ENCODE data around the gene CABLES2.

GRCh38 chr20:62393830-62394229, 13.3 kb downstream of the CABLES2 start:
- TF ChIP-seq TAF1 (IDR thresholded peaks at IDR 0.05; ENCODE audit: low read depth) = no peak
- TF ChIP-seq, protein P1, sequence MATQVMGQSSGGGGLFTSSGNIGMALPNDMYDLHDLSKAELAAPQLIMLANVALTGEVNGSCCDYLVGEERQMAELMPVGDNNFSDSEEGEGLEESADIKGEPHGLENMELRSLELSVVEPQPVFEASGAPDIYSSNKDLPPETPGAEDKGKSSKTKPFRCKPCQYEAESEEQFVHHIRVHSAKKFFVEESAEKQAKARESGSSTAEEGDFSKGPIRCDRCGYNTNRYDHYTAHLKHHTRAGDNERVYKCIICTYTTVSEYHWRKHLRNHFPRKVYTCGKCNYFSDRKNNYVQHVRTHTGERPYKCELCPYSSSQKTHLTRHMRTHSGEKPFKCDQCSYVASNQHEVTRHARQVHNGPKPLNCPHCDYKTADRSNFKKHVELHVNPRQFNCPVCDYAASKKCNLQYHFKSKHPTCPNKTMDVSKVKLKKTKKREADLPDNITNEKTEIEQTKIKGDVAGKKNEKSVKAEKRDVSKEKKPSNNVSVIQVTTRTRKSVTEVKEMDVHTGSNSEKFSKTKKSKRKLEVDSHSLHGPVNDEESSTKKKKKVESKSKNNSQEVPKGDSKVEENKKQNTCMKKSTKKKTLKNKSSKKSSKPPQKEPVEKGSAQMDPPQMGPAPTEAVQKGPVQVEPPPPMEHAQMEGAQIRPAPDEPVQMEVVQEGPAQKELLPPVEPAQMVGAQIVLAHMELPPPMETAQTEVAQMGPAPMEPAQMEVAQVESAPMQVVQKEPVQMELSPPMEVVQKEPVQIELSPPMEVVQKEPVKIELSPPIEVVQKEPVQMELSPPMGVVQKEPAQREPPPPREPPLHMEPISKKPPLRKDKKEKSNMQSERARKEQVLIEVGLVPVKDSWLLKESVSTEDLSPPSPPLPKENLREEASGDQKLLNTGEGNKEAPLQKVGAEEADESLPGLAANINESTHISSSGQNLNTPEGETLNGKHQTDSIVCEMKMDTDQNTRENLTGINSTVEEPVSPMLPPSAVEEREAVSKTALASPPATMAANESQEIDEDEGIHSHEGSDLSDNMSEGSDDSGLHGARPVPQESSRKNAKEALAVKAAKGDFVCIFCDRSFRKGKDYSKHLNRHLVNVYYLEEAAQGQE (IDR thresholded peaks at IDR 0.05; ENCODE audit: low read depth) = no peak
- TF ChIP-seq RAD21 (IDR thresholded peaks at IDR 0.05; ENCODE audit: low read depth) = no peak
- TF ChIP-seq USF1 (IDR thresholded peaks at IDR 0.05) = no peak
- TF ChIP-seq EGR1 (IDR thresholded peaks at IDR 0.05) = no peak
- TF ChIP-seq EP300 (IDR thresholded peaks at IDR 0.05; ENCODE audit: borderline replicate concordance) = no peak
- no peak for TF ChIP-seq MAX (IDR thresholded peaks at IDR 0.05)
- no peak for TF ChIP-seq CEBPB (IDR thresholded peaks at IDR 0.05)
- TF ChIP-seq CREB1 (IDR thresholded peaks at IDR 0.05; ENCODE audit: low read depth) = no peak
